BLaER1 treated with 17β-estradiol and CSF1 and Interleukin-3, amounts not matched to agents 10 nM and 100 nM (cell line): ENCODE measurements around the gene BCL11B.
A peak's percentile ranks its signal among the peaks of the same experiment; 100 is the strongest.

Source experiments
- H3K27ac ChIP-seq, 11 experiments: shearing (Covaris generic); formaldehyde crosslinking; 2 replicates each; pipeline ENCODE4 v1.8.1; 2022
- H3K27me3 ChIP-seq, 11 experiments: shearing (Covaris generic); formaldehyde crosslinking; 2 replicates each; pipeline ENCODE4 v1.8.1; 2022
- H3K36me3 ChIP-seq, 11 experiments: shearing (Covaris generic); formaldehyde crosslinking; 2 replicates each; pipeline ENCODE4 v1.8.1; 2022
- H3K4me1 ChIP-seq, 10 experiments: shearing (Covaris generic); formaldehyde crosslinking; 2 replicates each; pipeline ENCODE4 v1.8.1; 2022
- H3K4me2 ChIP-seq, 11 experiments: shearing (Covaris generic); formaldehyde crosslinking; 2 replicates each; pipeline ENCODE4 v1.8.1; 2022
- H3K4me3 ChIP-seq, 10 experiments: shearing (Covaris generic); formaldehyde crosslinking; 2 replicates each; pipeline ENCODE4 v1.8.1; 2022
- H3K9ac ChIP-seq, 11 experiments: shearing (Covaris generic); formaldehyde crosslinking; 2 replicates each; pipeline ENCODE4 v1.8.1; 2022
- H3K9me3 ChIP-seq, 11 experiments: shearing (Covaris generic); formaldehyde crosslinking; replicated peaks in 1 of 11; 2 replicates each; pipeline ENCODE4 v1.8.1; 2022
- H4K20me1 ChIP-seq, 11 experiments: shearing (Covaris generic); formaldehyde crosslinking; 2 replicates each; pipeline ENCODE4 v1.8.1; 2022
- Cebpa-rat ChIP-seq, 11 experiments: shearing (Covaris generic); IDR thresholded peaks; 2 replicates each; pipeline ENCODE4 v1.8.1; 2022

BCL11B gene

GRCh38 chr14:99289394-99290189, 17.6 kb upstream of the BCL11B start:
- Histone ChIP-seq H3K27ac (no peak overlapping the region), H3K4me3 (no peak overlapping the region), H3K9ac (no peak overlapping the region), H3K36me3 (no peaks in the 10 kb centered on the region), H4K20me1 (no peaks in the 10 kb centered on the region), H3K9me3 (no peaks in the 10 kb centered on the region), H3K4me2 (peak overlapping the region in 3 of 11 experiments; percentile 1 to 38 (median 4); a peak in 3 of 22 replicates), H3K4me1 (peaks cover 5 to 8% (median 6%) of the 10 kb centered on the region in 10 experiments; a peak in 10 of 20 replicates), H3K27me3 (no peaks in the 10 kb centered on the region)
- TF ChIP-seq Cebpa-rat (IDR thresholded peaks at IDR 0.05): no peak

GRCh38 chr14:99288948-99289347, 17.0 kb upstream of the BCL11B start:
- Histone ChIP-seq H3K4me3 (no peak overlapping the region), H3K36me3 (no peaks in the 10 kb centered on the region), H3K27me3 (no peaks in the 10 kb centered on the region), H3K4me2 (no peak overlapping the region), H3K27ac (no peak overlapping the region), H3K4me1 (peaks cover 5 to 8% (median 6%) of the 10 kb centered on the region in 10 experiments; a peak in 10 of 20 replicates), H3K9me3 (no peaks in the 10 kb centered on the region), H4K20me1 (no peaks in the 10 kb centered on the region), H3K9ac (no peak overlapping the region)
- no peak for TF ChIP-seq Cebpa-rat (IDR thresholded peaks at IDR 0.05)

GRCh38 chr14:99287269-99287942, 15.4 kb upstream of the BCL11B start:
- no peak for TF ChIP-seq Cebpa-rat (IDR thresholded peaks at IDR 0.05)
- H4K20me1 ChIP-seq: no peaks in the 10 kb centered on the region
- H3K27me3 ChIP-seq: no peaks in the 10 kb centered on the region
- no peak overlapping the region for H3K4me3 ChIP-seq
- no peak overlapping the region for H3K27ac ChIP-seq
- peaks cover 5 to 8% (median 6%) of the 10 kb centered on the region in 10 experiments; a peak in 10 of 20 replicates for H3K4me1 ChIP-seq
- no peak overlapping the region for H3K9ac ChIP-seq
- H3K36me3 ChIP-seq: no peaks in the 10 kb centered on the region
- peak overlapping the region in 5 of 11 experiments; percentile 8 to 37 (median 15); a peak in 7 of 22 replicates for H3K4me2 ChIP-seq
- H3K9me3 ChIP-seq: no peaks in the 10 kb centered on the region

- H3K9ac ChIP-seq: no peak overlapping the region; a peak in 1 of 22 replicates
Observed at GRCh38 chr14:99286761-99287160, 14.8 kb upstream of the BCL11B start.

GRCh38 chr14:99284254-99285004, 12.4 kb upstream of the BCL11B start:
- H3K9ac ChIP-seq: no peak overlapping the region
- TF ChIP-seq Cebpa-rat (IDR thresholded peaks at IDR 0.05): no peak
- H3K9me3 ChIP-seq: no peaks in the 10 kb centered on the region
- no peak overlapping the region for H3K4me2 ChIP-seq
- no peak overlapping the region for H3K27ac ChIP-seq
- H3K4me3 ChIP-seq: no peak overlapping the region
- no peaks in the 10 kb centered on the region for H3K36me3 ChIP-seq
- peaks cover 0 to 7% (median 0%) of the 10 kb centered on the region in 11 experiments; a peak in 3 of 22 replicates for H3K27me3 ChIP-seq
- peaks cover 0 to 8% (median 3%) of the 10 kb centered on the region in 10 experiments; a peak in 6 of 20 replicates for H3K4me1 ChIP-seq
- no peaks in the 10 kb centered on the region for H4K20me1 ChIP-seq

More at GRCh38 chr14:99286761-99287160, 14.8 kb upstream of the BCL11B start:
- Histone ChIP-seq H3K4me3 (no peak overlapping the region), H3K9me3 (no peaks in the 10 kb centered on the region), H3K36me3 (no peaks in the 10 kb centered on the region), H3K27ac (no peak overlapping the region), H3K4me2 (peak overlapping the region in 5 of 11 experiments; percentile 8 to 37 (median 15); a peak in 4 of 22 replicates), H3K27me3 (no peaks in the 10 kb centered on the region), H4K20me1 (no peaks in the 10 kb centered on the region), H3K4me1 (peaks cover 5 to 8% (median 6%) of the 10 kb centered on the region in 10 experiments; a peak in 10 of 20 replicates)
- no peak for TF ChIP-seq Cebpa-rat (IDR thresholded peaks at IDR 0.05)

GRCh38 chr14:99282261-99283050, 10.5 kb upstream of the BCL11B start:
- H3K4me3 ChIP-seq: no peak overlapping the region
- H3K36me3 ChIP-seq: no peaks in the 10 kb centered on the region
- no peak overlapping the region for H3K9ac ChIP-seq
- H4K20me1 ChIP-seq: no peaks in the 10 kb centered on the region
- no peak for TF ChIP-seq Cebpa-rat (IDR thresholded peaks at IDR 0.05)
- no peaks in the 10 kb centered on the region for H3K9me3 ChIP-seq
- H3K27me3 ChIP-seq: peaks cover 13 to 27% (median 20%) of the 10 kb centered on the region in 11 experiments; a peak in 21 of 22 replicates
- H3K4me2 ChIP-seq: no peak overlapping the region
- H3K27ac ChIP-seq: no peak overlapping the region
- H3K4me1 ChIP-seq: peaks cover 0 to 12% (median 4%) of the 10 kb centered on the region in 10 experiments; a peak in 9 of 20 replicates

- H3K36me3 ChIP-seq: no peaks in the 10 kb centered on the region
Observed at GRCh38 chr14:99281396-99281795, 9.4 kb upstream of the BCL11B start.

GRCh38 chr14:99280852-99281251, 8.9 kb upstream of the BCL11B start:
- no peak overlapping the region for H3K4me2 ChIP-seq
- no peak for TF ChIP-seq Cebpa-rat (IDR thresholded peaks at IDR 0.05)
- no peaks in the 10 kb centered on the region for H4K20me1 ChIP-seq
- no peak overlapping the region for H3K9ac ChIP-seq
- no peak overlapping the region for H3K27ac ChIP-seq
- H3K4me3 ChIP-seq: no peak overlapping the region
- peaks cover 0 to 12% (median 4%) of the 10 kb centered on the region in 10 experiments; a peak in 6 of 20 replicates for H3K4me1 ChIP-seq
- peaks cover 25 to 43% (median 36%) of the 10 kb centered on the region in 11 experiments for H3K27me3 ChIP-seq
- no peaks in the 10 kb centered on the region for H3K9me3 ChIP-seq
- H3K36me3 ChIP-seq: no peaks in the 10 kb centered on the region

More at GRCh38 chr14:99281396-99281795, 9.4 kb upstream of the BCL11B start:
- H3K4me3 ChIP-seq: no peak overlapping the region
- no peak for TF ChIP-seq Cebpa-rat (IDR thresholded peaks at IDR 0.05)
- H3K9ac ChIP-seq: no peak overlapping the region
- H3K9me3 ChIP-seq: no peaks in the 10 kb centered on the region
- no peak overlapping the region for H3K27ac ChIP-seq
- H3K4me1 ChIP-seq: peaks cover 0 to 12% (median 4%) of the 10 kb centered on the region in 10 experiments; a peak in 6 of 20 replicates
- no peak overlapping the region for H3K4me2 ChIP-seq
- no peaks in the 10 kb centered on the region for H4K20me1 ChIP-seq
- H3K27me3 ChIP-seq: peaks cover 24 to 37% (median 30%) of the 10 kb centered on the region in 11 experiments
